ENCODE measurements around the gene CDH6.

Gene CDH6

DNA sequence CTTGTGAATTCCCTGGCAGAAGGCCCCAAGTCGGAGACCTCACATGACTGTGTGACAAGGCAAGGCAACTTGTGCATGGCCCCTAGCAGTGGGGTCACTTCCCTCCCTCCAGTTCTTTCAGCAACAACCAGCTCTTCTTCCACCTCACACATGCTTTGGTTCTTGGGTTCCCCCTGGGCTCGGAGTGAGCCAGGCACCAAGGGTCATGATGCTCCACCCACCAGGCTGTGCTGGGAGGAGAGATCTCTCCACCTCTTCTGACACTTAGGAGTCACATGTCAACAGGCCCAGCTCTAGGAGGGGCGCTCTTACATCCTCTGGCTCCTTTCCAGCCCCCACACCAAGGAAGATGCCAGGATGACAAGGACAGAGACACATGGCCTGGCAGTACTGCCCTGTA is 56.7 kb downstream of the CDH6 start:
- DNase-seq (ENCODE audit: low read depth): no peak

DNA sequence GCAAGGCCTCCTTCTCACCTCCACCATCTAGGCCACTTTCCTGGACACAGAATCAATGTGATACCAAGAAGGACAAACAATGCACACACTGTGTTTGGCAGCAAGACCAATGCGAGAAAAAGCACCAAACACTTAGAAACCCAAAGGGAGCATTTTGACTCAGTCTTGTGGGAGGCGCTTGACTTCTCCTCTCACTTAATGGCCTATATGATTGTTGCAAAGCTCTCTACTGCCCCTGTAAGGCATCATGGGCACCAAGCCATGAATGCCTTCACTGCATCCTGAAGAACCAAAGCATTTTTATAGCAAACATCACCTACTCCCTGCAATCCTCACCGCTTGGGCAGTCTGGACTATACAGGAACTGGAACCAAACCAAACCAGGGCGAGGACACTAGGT is 57.5 kb downstream of the CDH6 start:
- DNase-seq (ENCODE audit: low read depth): no peak

GRCh38 chr5:31255041-31255440 is 61.6 kb downstream of the CDH6 start:
- DNase-seq (ENCODE audit: low read depth): no peak

GRCh38 chr5:31268256-31268655 is 74.8 kb downstream of the CDH6 start:
- no peak for DNase-seq (ENCODE audit: low read depth)

GRCh38 chr5:31268686-31269085 is 75.2 kb downstream of the CDH6 start:
- DNase-seq (ENCODE audit: low read depth): no peak

DNA sequence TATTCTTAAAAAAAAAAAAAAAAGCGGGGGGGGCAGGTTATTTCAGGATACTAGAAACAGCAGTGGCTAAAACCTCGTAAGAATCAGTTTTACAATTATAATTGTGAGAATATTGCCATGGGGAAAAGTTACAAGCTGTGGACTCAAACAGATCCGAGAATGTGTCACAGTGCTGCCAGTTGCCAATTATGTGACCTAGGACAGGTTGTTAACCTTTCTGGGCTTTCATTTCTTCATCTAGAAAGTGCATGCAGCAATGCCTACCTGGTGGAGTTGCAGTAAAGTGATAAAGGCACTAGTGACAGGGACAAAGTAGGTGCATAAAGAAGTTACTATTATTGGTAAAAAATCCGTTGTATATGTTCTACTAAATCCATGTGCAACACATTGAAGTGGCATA is 75.8 kb downstream of the CDH6 start:
- DNase-seq (ENCODE audit: low read depth): no peak

DNA sequence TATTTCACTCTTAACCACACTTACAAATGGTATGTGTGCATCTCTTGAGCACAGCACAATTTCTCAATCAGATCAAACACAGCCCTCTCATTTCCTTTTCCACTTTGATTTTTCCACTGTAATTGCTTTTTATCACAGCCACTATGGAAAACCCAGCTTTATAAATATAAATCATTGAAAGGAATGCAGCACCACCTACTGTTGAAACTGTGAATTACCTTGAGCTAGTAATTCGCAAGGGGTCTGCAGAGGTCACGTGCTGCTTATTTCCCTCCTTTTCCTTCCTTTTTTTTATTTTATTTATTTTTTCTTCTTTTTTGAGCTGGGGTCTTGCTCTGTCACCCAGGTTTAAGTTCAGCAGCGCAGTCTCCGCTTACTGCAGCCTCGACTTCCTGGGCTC is 76.9 kb downstream of the CDH6 start:
- no peak for DNase-seq (ENCODE audit: low read depth)

- DNase-seq (ENCODE audit: low read depth): no peak
Observed at GRCh38 chr5:31271567-31271966, 78.1 kb downstream of the CDH6 start.

DNA sequence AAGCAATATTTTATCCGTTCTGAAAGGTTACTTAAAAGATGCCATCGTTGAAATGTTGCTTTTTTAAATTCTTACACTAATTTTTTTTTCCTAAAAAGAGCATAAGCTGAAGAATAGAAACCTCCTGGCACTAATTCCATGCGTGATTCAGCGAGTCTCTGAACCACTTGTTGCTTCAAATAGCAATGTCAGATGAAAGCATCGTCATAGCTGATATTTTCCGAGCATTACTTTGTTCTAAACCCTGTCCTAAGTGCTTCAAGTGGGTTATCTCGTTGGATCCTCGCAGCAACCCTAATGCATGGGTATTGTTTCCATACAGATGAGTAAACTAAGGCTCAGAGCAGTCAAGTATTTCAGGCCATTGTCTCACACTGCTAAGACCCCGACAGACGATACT is 79.7 kb downstream of the CDH6 start:
- DNase-seq (ENCODE audit: low read depth): no peak

DNA sequence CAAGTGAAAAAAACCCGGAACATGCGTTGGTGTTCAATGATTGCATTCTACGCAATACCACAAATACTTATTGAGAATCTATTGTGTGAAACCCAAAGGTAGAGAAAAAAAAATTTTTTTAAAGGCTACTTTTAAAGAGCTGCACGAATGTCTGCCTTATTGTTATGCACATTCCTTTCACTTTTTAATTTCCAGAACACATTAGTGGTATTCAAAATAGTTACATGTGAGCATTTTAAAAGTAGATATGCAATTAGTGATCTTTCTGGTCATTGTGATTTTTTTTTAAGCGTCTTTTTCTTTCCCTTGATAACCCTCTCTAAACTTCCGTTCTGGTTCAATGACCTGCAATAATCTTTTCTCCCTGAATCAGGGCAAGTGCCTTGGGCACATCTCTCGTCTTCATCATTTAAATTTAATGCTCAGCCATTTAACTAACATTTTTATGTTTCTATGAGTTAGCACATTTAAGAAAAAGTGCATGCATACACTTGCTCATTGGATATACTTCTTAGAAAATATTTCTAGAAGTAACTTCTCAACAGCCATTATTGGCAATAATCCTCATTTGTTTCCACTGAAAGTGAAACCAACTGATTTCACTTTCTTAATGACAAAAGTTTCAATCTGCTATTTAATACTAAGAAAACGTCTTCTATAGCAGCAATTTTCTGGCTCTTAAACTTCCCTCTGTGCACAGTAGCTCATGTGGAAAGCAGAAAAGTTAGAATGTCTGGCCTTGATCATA is 80.3 kb downstream of the CDH6 start:
- DNase-seq (ENCODE audit: low read depth): no peak

DNA sequence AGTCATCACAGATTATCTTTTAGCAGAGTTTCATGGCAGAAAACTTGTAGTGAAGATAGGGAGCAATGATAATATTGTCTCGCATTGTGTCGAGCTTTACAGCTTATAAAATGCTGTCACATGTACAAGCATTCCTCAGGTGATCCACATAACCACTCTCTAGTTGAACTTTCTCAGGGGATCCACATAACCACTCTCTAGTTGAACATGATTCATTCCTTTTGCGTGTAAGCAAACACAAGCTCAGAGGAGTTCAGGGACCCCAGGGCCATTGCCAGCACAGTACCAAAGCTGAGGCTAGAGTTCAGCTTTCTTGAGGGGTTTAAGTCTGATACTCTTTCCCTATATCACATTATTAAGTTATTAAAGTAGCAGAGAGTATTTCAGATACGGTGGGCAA is 86.7 kb downstream of the CDH6 start:
- no peak for DNase-seq (ENCODE audit: low read depth)

- DNase-seq (ENCODE audit: low read depth): no peak
Observed at GRCh38 chr5:31283326-31283725, 89.8 kb downstream of the CDH6 start.

- DNase-seq (ENCODE audit: low read depth): no peak
Observed at GRCh38 chr5:31285025-31285424, 91.5 kb downstream of the CDH6 start.

DNA sequence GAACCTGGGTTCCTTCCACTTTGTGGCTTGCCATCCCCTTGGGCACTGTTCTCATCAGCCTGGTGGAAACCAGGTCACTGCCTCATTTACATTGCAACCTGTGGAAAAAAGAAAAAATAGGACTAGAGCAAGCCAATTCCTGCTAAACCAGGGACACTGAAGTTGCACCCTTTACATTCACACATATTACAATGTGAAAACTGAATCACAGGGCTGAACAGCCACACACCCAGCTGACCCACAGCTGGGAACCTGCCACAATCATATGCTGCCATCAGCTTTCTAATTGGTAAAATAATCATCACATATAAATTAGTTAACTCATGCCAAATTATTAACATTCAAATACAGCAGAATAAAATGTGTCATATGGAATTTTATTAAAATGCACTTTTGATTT is 94.5 kb downstream of the CDH6 start:
- DNase-seq (ENCODE audit: low read depth): no peak

DNA sequence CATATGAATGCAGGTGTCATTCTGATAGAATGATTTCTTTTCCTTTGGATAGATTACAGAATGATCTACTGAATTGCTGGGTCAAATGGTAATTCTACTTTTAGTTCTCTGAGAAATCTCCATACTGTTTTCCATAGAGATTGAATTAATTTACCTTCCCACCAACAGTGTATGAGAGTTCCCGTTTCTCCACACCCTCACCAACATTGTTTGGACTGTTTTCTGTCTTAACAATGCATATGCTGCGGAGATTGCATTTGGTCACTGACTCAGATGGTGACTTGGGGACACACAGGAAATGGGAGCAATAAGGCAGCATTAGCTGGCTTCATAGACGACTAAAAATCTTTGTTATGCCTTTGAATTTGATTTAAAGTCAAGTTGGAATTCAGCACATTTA is 95.9 kb downstream of the CDH6 start:
- DNase-seq (ENCODE audit: low read depth): no peak

- DNase-seq (ENCODE audit: low read depth): no peak
Observed at GRCh38 chr5:31291323-31291854, 97.9 kb downstream of the CDH6 start.

GRCh38 chr5:31300501-31300900 is 107.0 kb downstream of the CDH6 start:
- DNase-seq (ENCODE audit: low read depth): no peak

GRCh38 chr5:31301833-31302232 is 108.3 kb downstream of the CDH6 start:
- no peak for DNase-seq (ENCODE audit: low read depth)

GRCh38 chr5:31303688-31304087 is 110.2 kb downstream of the CDH6 start:
- no peak for DNase-seq (ENCODE audit: low read depth)

DNA sequence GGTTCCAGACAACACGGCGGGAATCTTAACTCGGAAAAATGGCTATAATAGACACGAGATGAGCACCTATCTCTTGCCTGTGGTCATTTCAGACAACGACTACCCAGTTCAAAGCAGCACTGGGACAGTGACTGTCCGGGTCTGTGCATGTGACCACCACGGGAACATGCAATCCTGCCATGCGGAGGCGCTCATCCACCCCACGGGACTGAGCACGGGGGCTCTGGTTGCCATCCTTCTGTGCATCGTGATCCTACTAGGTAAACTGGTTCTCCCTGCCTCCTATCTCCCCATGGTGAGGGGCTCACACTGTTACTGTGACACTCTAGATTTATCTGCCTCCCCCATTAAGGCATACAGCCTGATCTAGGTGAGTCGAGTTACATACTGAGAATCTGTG is 124.2 kb downstream of the CDH6 start:
- no peak for DNase-seq (ENCODE audit: low read depth)

- DNase-seq (ENCODE audit: low read depth): no peak
Observed at GRCh38 chr5:31319335-31319734, 125.8 kb downstream of the CDH6 start.

- DNase-seq (ENCODE audit: low read depth): no peak
Observed at GRCh38 chr5:31322946-31323345, 129.5 kb downstream of the CDH6 start.

DNA sequence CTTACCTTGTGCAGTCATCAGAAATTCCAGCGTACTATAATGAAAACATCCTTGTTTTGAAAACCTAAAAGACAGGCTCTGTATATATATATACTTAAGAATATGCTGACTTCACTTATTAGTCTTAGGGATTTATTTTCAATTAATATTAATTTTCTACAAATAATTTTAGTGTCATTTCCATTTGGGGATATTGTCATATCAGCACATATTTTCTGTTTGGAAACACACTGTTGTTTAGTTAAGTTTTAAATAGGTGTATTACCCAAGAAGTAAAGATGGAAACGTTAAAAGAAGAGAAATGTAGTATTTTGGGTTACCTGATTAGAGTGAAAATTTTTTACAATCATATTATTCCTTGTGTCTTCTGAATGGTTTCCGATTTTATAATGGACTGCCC is 131.4 kb downstream of the CDH6 start:
- DNase-seq (ENCODE audit: low read depth): no peak

DNA sequence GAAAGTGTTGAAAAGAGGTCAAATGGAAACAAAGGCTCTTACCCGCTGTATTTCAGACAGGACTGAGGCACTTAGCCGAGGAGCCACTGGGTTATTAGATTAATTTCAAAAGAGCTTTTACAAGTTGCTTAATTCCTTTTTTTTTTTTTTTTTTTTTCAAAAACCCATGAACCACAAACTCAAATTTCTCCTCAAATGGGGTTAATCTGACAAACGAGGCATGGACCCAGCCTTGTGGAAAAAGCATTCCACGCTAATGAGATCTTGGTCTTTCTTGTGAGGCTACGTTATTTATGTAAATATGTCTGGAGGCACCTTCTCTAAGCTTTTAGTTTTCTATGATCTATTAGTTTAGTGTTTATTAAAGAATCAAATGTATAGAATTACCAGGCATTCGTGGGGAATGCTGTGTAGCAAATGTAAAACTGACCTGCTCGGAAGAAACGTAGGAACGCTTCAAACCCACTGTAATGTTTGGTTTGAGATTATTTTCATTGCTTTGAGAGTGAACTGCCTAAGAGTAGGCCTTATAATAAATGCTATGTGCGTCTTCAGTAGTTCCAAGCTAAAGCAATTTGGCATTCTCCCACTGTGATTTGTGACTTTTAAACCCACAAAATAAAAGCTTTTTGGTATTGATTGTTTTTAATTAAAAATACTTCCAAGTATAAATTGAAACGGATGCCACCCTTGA is 134.7 kb downstream of the CDH6 start:
- no peak for DNase-seq (ENCODE audit: low read depth)

Measured in activated T-helper 1 cell treated with Interleukin-2 at 50 U/mL for 16 hours (primary cell).